SU-DHL-6 (cell line): ENCODE results near the gene TWF1.
"Not testable (repeated sequence)": the region's sequence is repeated elsewhere in the genome, so short reads cannot be mapped to it uniquely, and the experiment has no call there.

Experiments used
- H2AFZ ChIP-seq: fragments of 200-600 bp; sonication (generic); 2 replicates; pipeline ENCODE4 v1.6.1; 2014; ENCODE audit warnings: low read depth, mild to moderate bottlenecking, moderate library complexity, mixed read lengths, antibody characterized with exemption, low read length; ENCODE audit not compliant: severe bottlenecking
- H3F3A ChIP-seq: fragments of 200-600 bp; shearing (Covaris generic); 2 replicates; pipeline ENCODE4 v1.6.0; 2016; ENCODE audit warnings: antibody characterized with exemption, mild to moderate bottlenecking; ENCODE audit not compliant: insufficient read depth
- H3K27ac ChIP-seq: fragments of 200-600 bp; sonication (generic); 2 replicates; pipeline ENCODE4 v1.5.1; 2016; ENCODE audit warnings: low read depth, mild to moderate bottlenecking, low read length, moderate library complexity, mixed read lengths
- H3K27me3 ChIP-seq: fragments of 200-600 bp; sonication (generic), shearing (Covaris generic); 2 replicates; pipeline ENCODE4 v1.6.0; 2014; ENCODE audit warnings: mild to moderate bottlenecking, low read length
- H3K36me3 ChIP-seq: fragments of 200-600 bp; sonication (generic); 2 replicates; pipeline ENCODE4 v1.6.1; 2014; ENCODE audit warnings: mild to moderate bottlenecking, low read length, mixed read lengths
- H3K4me2 ChIP-seq: fragments of 300-600, 200-600 bp; shearing (Covaris generic), sonication (generic); 2 replicates; pipeline ENCODE4 v1.6.0; 2014; ENCODE audit warnings: low read length, low read depth, mild to moderate bottlenecking; ENCODE audit not compliant: poor library complexity, severe bottlenecking
- H3K4me3 ChIP-seq: fragments of 200-600 bp; sonication (generic); 2 replicates; pipeline ENCODE4 v1.5.1; 2014; ENCODE audit warnings: antibody characterized with exemption, low read length, mild to moderate bottlenecking, mixed read lengths; ENCODE audit not compliant: insufficient read depth, poor library complexity, severe bottlenecking
- H3K79me2 ChIP-seq: fragments of 200-600 bp; sonication (generic); 2 replicates; pipeline ENCODE4 v1.6.1; 2014; ENCODE audit warnings: mild to moderate bottlenecking, low read length, moderate library complexity; ENCODE audit not compliant: insufficient read depth
- H3K9ac ChIP-seq: fragments of 200-600 bp; sonication (generic); 2 replicates; pipeline ENCODE4 v1.7.0; 2014; ENCODE audit warnings: mild to moderate bottlenecking, low read length
- H3K9me2 ChIP-seq: fragments of 200-600 bp; sonication (generic); replicated peaks from 2 replicates; pipeline ENCODE4 v1.6.1; 2014; ENCODE audit warnings: low read length; ENCODE audit not compliant: insufficient read depth
- H3K9me3 ChIP-seq: fragments of 200-600 bp; sonication (generic); 2 replicates; pipeline ENCODE4 v1.6.1; 2014; ENCODE audit warnings: low read length, mixed read lengths; ENCODE audit not compliant: insufficient read depth
- H4K20me1 ChIP-seq: fragments of 200-600 bp; sonication (generic); 2 replicates; pipeline ENCODE4 v1.6.1; 2014; ENCODE audit warnings: low read depth, mild to moderate bottlenecking, antibody characterized with exemption, low read length, moderate library complexity, mixed read lengths
- CTCF ChIP-seq: fragments of 200-600 bp; sonication (generic); IDR thresholded peaks from one replicate; pipeline ENCODE4 v1.5.1; 2017; ENCODE audit warnings: antibody characterized with exemption, mild to moderate bottlenecking, low read length, moderate library complexity; ENCODE audit not compliant: insufficient read depth, poor library complexity, severe bottlenecking
- EZH2phosphoT487 ChIP-seq: fragments of 200-600 bp; sonication (generic), shearing (Covaris generic); conservative IDR thresholded peaks from 2 replicates; pipeline ENCODE4 v1.6.1; 2018; ENCODE audit warnings: mild to moderate bottlenecking, antibody characterized with exemption, low read length, moderate library complexity, mixed read lengths

The TWF1 gene

GRCh38 chr12:43848226-43848507 lies 42.0 kb upstream of the TWF1 start:
- Histone ChIP-seq H3K27ac (no peak overlapping the region), H3K4me2 (no peak overlapping the region), H4K20me1 (no peaks in the 10 kb centered on the region), H3K27me3 (no peaks in the 10 kb centered on the region), H3F3A (no peaks in the 10 kb centered on the region), H3K9me3 (no peaks in the 10 kb centered on the region), H3K36me3 (0 out of 2 replicates have a peak, but pooled peaks cover 3% of the 10 kb centered on the region), H2AFZ (no peak overlapping the region), H3K79me2 (no peaks in the 10 kb centered on the region), H3K4me3 (no peak overlapping the region), H3K9ac (no peak overlapping the region), H3K9me2 (no peaks in the 10 kb centered on the region)
- TF ChIP-seq CTCF (no peak), EZH2phosphoT487 (no peak)

GRCh38 chr12:43847425-43848225 lies 41.5 kb upstream of the TWF1 start:
- H3K27me3 ChIP-seq, H4K20me1 ChIP-seq, H3K36me3 ChIP-seq, H3K4me3 ChIP-seq, H3K9ac ChIP-seq, H3F3A ChIP-seq, H3K79me2 ChIP-seq, H3K9me3 ChIP-seq, H3K9me2 ChIP-seq, H3K4me2 ChIP-seq, H3K27ac ChIP-seq, H2AFZ ChIP-seq: not testable (repeated sequence)

- Histone ChIP-seq H3K9me3 (no peaks in the 10 kb centered on the region), H3K9ac (no peak overlapping the region), H3K27me3 (no peaks in the 10 kb centered on the region), H3K27ac (no peak overlapping the region), H4K20me1 (no peaks in the 10 kb centered on the region), H3K36me3 (0 out of 2 replicates have a peak, but pooled peaks cover 3% of the 10 kb centered on the region), H3K9me2 (no peaks in the 10 kb centered on the region), H3F3A (no peaks in the 10 kb centered on the region), H3K4me2 (no peak overlapping the region), H2AFZ (no peak overlapping the region), H3K4me3 (no peak overlapping the region), H3K79me2 (no peaks in the 10 kb centered on the region)
- TF ChIP-seq EZH2phosphoT487 (no peak), CTCF (no peak)
These were observed 36.1 kb upstream of the TWF1 start for GRCh38 chr12:43842259-43842658.

GRCh38 chr12:43841253-43841652 lies 35.1 kb upstream of the TWF1 start:
- Histone ChIP-seq H3K9ac (no peak overlapping the region), H3K9me3 (no peaks in the 10 kb centered on the region), H3K79me2 (no peaks in the 10 kb centered on the region), H3K9me2 (no peaks in the 10 kb centered on the region), H2AFZ (no peak overlapping the region), H4K20me1 (no peaks in the 10 kb centered on the region), H3K4me3 (no peak overlapping the region), H3K27ac (no peak overlapping the region), H3K4me2 (no peak overlapping the region), H3K36me3 (0 out of 2 replicates have a peak, but pooled peaks cover 3% of the 10 kb centered on the region), H3F3A (no peaks in the 10 kb centered on the region; the same call in 1 of the 2 replicates), H3K27me3 (no peaks in the 10 kb centered on the region)
- TF ChIP-seq CTCF (no peak), EZH2phosphoT487 (no peak)
